Muscle layer of duodenum (tissue), 2 donors: ENCODE results near the gene C14orf132.

Experiments used
- H3K27ac ChIP-seq: one replicate; pipeline ENCODE4 v1.7.0; 2013; ENCODE audit warnings: mild to moderate bottlenecking, low read length
- H3K27me3 ChIP-seq: one replicate; pipeline ENCODE4 v1.7.0; 2013; ENCODE audit warnings: low read depth, mild to moderate bottlenecking, control low read depth, low read length
- H3K36me3 ChIP-seq, 2 donors: one replicate each; pipeline ENCODE4 v1.7.0; 2013; ENCODE audit warnings: low read length in 2 of 2, control low read depth in 1 of 2, mild to moderate bottlenecking in 1 of 2; ENCODE audit not compliant: insufficient read depth in 2 of 2, control insufficient read depth in 1 of 2
- H3K4me1 ChIP-seq, 2 donors: one replicate each; pipeline ENCODE4 v1.7.0; 2013; ENCODE audit warnings: low read length in 2 of 2, mild to moderate bottlenecking in 2 of 2, control low read depth in 1 of 2, moderate library complexity in 1 of 2; ENCODE audit not compliant: insufficient read depth in 2 of 2, control insufficient read depth in 1 of 2
- H3K4me3 ChIP-seq, 2 donors: one replicate each; pipeline ENCODE4 v1.7.0; 2013; ENCODE audit warnings: low read length in 2 of 2, low read depth in 1 of 2, mild to moderate bottlenecking in 1 of 2
- H3K9me3 ChIP-seq, 2 donors: one replicate each; pipeline ENCODE4 v1.7.0; 2013; ENCODE audit warnings: low read length in 2 of 2, control low read depth in 1 of 2, mild to moderate bottlenecking in 1 of 2; ENCODE audit not compliant: control insufficient read depth in 1 of 2
- donor health status: healthy.

The C14orf132 gene

DNA sequence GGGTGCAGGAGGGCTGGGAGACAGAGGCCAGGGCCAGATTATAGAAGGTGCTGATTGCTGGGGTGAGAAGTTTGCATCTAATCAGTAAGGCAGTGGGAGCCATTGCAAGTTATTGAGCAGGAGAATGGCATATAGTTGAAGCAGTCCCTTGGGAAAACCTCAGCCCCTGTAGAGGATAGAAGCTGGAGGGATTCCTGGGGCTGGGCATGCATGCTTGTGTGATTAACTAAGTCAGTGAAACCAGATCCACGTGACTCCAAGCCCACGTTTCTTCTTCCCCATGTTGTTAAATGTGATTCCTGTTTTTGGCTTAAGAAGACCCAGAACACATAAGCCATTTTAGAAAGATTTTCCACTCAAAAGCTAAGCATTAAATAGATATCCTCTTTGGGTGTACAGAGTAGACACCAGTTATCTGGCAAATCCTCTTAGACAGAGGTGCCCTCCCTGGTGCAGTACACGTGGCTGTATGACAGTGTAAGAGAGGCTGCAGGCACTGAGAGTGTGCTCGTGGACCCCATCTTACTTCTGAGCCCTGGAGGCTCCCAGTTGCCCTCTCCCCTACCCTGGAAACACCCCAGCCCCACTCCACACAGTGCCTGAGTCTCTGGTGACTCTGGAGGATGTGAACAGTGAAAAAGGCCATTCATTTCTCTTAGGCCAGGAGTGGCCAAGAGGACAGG lies 3.2 kb downstream of the C14orf132 start:
- no peaks in the 10 kb centered on the region for H3K36me3 ChIP-seq
- H3K27me3 ChIP-seq, result no peaks in the 10 kb centered on the region
- H3K9me3 ChIP-seq, result no peaks in the 10 kb centered on the region
- no peak overlapping the region for H3K27ac ChIP-seq
- H3K4me3 ChIP-seq, result no peak overlapping the region
- H3K4me1 ChIP-seq, result peaks cover 0 to 32% of the 10 kb centered on the region in 2 donors

DNA sequence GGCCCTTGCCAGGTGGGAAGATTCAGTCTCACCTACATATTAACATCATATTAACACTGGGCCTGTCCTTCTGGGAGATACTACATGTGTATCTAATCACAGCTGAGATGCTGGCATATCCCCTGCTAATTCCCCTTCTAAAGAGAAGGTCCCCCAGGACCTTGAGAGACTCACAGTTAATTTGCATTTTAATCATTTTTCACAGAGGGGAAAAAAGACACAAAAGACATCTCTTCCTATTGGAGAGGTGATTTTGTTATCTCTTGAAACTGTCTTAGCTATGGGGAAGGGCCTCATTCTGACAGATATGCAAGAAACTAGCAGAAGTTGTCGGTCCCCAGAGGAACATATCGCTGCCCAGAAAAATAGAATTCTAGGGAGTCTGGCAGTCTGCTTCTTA lies 7.5 kb downstream of the C14orf132 start:
- Histone ChIP-seq H3K9me3 (no peaks in the 10 kb centered on the region), H3K36me3 (no peaks in the 10 kb centered on the region), H3K27me3 (no peaks in the 10 kb centered on the region), H3K4me3 (no peak overlapping the region), H3K4me1 (peaks cover 0 to 25% of the 10 kb centered on the region in 2 donors), H3K27ac (no peak overlapping the region)

DNA sequence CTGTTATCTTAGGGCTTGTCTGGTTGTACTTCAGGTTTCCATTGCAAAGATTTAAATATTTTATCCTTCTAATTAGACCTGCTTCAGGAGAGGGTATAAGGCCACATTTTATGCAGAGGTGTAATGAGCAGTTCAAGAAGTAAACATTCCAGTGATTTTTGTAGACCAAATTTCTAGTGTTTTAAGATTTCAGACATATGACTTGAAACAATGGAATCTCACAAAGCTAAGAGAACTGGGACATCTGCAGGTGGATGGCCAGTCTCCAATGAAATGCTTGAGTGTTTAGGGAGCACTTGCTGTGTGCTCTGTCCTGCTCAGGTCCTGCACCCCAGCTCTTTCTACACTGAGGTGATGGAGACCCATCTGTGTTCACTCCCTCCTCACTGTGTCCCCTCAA lies 7.9 kb downstream of the C14orf132 start:
- Histone ChIP-seq H3K9me3 (no peaks in the 10 kb centered on the region), H3K27me3 (no peaks in the 10 kb centered on the region), H3K36me3 (no peaks in the 10 kb centered on the region), H3K27ac (no peak overlapping the region), H3K4me1 (peaks cover 0 to 22% of the 10 kb centered on the region in 2 donors), H3K4me3 (no peak overlapping the region)

DNA sequence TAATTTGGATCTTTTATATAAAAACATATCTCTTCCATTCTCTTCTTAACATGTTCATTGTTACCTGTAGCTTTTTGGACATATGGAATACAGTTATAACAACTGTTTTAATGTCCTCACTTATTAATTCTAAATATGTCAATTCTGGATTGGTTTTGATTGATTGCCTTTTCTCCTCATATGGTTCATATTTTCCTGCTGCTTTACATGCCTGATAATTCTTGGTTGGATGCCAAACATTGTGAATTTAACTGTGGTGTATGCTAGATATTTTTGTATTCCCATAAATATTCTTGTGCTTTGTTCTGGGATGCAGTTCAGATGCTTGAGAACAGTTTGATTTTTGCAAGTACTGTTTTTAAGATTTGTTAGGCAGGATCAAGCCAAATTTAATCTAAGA lies 10.8 kb downstream of the C14orf132 start:
- Histone ChIP-seq H3K27ac (no peak overlapping the region), H3K4me1 (peaks cover 0 to 21% of the 10 kb centered on the region in 2 donors), H3K9me3 (no peaks in the 10 kb centered on the region), H3K4me3 (no peak overlapping the region), H3K27me3 (no peaks in the 10 kb centered on the region), H3K36me3 (no peaks in the 10 kb centered on the region)

DNA sequence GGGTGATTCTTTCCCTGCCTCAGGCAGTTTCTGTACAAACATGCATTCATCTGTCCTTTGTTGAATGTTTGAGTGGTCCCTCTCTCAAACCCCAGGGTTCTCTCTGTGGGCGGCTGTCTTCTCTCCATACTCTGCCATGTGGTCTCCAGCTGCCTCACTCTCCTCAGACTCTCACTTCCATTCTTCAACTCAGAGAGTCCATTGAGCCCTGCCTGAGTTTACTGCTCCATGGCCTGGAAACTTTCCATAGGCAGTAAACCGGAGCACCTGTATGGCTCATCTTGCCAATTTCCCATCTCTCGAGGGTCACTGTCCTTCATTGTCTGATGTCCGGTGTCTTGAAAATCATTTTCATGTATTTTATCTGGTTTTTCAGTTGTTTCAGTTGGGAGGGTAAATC lies 11.3 kb downstream of the C14orf132 start:
- Histone ChIP-seq H3K36me3 (no peaks in the 10 kb centered on the region), H3K27me3 (no peaks in the 10 kb centered on the region), H3K9me3 (no peaks in the 10 kb centered on the region), H3K27ac (no peak overlapping the region), H3K4me1 (peaks cover 0 to 21% of the 10 kb centered on the region in 2 donors), H3K4me3 (no peak overlapping the region)

DNA sequence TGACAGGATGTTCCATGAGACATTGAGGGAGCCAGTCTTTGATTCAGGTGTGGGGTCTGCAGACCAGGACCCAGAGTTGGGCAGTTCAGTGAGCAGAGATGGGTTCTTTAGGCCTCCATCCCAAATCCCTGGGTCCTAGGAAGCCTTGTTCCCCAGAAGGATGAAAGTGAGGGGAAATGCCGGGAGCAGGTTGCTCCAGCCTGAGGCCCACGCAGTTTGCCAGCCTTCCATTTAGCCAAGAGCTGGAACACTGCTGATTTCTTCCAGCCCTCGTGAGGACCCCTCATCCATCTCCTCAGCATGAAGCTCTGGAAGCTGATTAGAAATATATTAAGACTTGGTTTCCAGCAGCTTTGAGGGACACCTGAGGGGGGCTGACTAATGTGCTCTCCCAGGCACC lies 12.1 kb downstream of the C14orf132 start:
- no peaks in the 10 kb centered on the region for H3K9me3 ChIP-seq
- H3K4me3 ChIP-seq, result no peak overlapping the region
- H3K27ac ChIP-seq, result no peak overlapping the region

DNA sequence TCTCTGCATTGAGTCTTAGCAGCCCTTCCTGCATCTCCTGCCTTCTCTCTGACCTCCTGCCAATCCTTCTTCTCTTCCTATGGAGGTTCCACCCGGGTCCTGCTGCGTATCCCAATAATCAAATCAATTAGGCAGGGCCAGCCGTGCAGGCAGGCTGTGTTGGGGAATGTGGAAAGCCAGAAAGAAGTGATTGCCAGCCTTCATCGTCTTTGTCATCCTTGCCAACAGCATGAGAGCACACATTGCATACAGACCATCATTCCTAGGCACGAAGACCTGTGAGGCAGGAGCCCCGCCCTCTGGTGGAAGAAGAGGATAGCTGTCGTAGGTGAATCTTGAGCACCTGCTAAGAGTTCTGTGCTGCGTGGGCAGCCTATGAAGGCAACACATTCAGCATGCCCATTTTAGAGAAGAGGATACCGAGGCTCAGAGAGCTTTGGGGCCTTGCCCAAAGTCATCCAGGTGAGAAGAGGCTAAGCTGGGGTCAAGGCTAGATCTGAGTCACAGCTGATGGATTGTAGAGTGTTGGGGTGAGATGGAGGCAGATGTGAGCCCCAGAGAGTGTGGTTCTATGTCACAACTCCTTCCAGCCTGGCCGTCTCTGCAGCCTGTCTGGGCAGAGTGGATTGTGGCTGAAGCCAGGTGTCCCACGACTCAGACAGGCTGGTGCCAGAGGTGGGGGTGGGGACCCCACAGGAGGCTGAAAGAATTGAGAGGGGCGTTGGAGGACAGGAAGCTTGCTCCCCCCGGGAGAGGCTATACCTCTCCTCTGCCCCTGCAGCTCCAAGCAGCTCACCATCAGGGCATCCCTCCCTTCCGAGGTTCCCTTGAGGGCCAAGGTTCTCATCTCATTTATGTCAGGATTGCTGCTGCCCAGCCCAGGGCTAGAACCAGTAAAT lies 12.7 kb downstream of the C14orf132 start:
- Histone ChIP-seq H3K27me3 (no peaks in the 10 kb centered on the region), H3K4me3 (no peak overlapping the region), H3K9me3 (no peaks in the 10 kb centered on the region), H3K27ac (no peak overlapping the region), H3K36me3 (no peaks in the 10 kb centered on the region), H3K4me1 (peaks cover 0 to 21% of the 10 kb centered on the region in 2 donors)

More for the DNA sequence above, 12.1 kb downstream of the C14orf132 start:
- Histone ChIP-seq H3K4me1 (peaks cover 0 to 21% of the 10 kb centered on the region in 2 donors), H3K27me3 (no peaks in the 10 kb centered on the region), H3K36me3 (no peaks in the 10 kb centered on the region)

DNA sequence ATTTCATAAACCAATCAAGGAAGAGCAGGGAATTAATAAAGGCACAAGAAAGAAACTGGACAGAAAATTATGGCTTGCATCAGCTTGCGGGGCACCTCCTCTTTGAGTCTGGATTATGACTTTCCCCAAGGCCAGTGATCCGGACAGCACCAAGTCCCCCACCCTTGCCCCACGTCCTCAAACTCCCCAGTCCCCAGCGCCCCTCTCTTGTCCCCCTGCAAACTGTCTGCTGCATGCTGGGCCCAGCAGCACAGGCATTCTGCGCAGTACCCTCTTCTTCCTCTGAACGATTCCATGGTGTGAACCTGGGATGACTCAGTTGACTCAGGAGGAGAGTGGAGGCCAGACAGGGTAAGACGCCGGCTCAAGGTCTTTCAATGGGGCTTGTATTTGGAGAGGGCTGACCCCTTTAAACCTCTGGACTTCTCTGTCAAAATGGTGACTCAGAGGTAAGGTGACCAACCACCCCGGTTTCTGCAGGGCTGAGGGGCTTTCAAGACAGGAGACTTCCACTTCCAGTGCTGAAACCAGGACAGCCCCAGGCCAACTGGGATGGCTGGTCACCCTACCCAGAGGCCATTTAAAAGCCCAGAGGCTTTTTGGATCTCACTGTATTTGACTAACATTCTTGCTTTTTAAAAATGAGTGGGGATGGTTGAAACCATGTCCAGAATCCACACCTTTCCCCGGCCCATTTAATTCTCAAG lies 13.5 kb downstream of the C14orf132 start:
- H3K9me3 ChIP-seq, result no peaks in the 10 kb centered on the region
- H3K4me3 ChIP-seq, result no peak overlapping the region
- peaks cover 0 to 21% of the 10 kb centered on the region in 2 donors for H3K4me1 ChIP-seq
- no peaks in the 10 kb centered on the region for H3K27me3 ChIP-seq
- H3K27ac ChIP-seq, result peak overlapping the region; percentile 81
- no peaks in the 10 kb centered on the region for H3K36me3 ChIP-seq

DNA sequence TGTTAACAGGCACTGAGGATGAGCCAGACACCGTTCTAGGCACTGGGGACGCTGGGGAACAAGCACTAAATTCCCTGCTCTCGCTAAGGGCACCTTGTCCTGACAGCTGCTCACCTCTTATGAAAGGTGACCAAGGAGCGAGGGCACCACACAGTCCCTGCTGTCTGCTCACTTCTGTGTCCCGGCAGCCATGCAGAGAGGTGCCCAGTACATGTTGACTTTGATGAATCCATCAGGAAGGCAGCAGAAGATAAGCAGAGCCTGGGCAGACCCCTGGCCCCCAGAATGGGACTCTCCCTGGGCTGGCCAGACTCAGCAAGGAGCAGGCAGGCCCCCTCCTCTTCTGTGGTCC lies 14.1 kb downstream of the C14orf132 start:
- no peaks in the 10 kb centered on the region for H3K9me3 ChIP-seq
- no peak overlapping the region for H3K4me3 ChIP-seq
- no peaks in the 10 kb centered on the region for H3K36me3 ChIP-seq
- no peaks in the 10 kb centered on the region for H3K27me3 ChIP-seq
- peak overlapping the region; percentile 81 for H3K27ac ChIP-seq
- H3K4me1 ChIP-seq, result peaks cover 0 to 21% of the 10 kb centered on the region in 2 donors

DNA sequence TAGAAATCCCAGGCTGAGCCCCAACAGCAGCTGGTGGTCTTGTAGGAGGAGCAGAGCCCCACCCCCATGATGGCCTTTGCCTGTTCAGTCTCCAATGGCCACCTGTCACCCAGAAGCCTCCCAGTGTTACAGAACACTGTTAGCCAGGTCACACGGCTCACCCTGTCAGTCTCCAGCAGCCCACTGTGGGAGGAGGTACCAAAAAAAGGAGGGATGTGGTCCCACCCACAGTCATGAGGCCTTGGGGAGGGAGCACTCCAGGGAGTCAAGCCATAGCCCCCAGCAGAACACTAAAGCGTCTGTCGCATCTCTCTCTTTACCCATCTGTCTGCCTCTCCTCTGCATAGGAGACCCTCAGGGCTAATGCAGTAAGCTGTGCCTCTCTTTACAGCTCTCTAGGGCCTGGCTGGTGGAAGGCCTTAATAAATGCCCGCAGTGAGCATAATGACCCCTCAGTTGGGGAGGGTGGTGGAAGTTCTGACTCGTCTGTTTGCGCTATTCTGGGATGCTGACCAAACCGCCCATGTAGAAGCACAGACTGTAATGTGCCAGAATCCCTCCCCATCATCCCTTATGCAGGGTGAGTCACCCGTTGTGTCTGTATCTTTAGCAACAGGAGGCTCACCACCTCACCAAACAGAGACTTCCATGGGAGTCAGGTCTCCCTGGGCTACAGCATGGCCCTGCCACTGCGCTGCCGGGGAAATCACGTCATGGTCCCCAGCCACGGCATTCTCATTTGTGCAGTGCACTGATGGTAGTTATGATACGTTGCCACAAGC lies 14.6 kb downstream of the C14orf132 start:
- H3K9me3 ChIP-seq, result no peaks in the 10 kb centered on the region
- no peaks in the 10 kb centered on the region for H3K27me3 ChIP-seq
- H3K4me3 ChIP-seq, result no peak overlapping the region
- H3K4me1 ChIP-seq, result peaks cover 0 to 21% of the 10 kb centered on the region in 2 donors
- H3K36me3 ChIP-seq, result no peaks in the 10 kb centered on the region
- peak overlapping the region; percentile 81 for H3K27ac ChIP-seq
